DMS79 treated with DMSO at 0.1 percent for 48 hours (cell line): Measurements from ENCODE around the gene RBMS3.
"Not testable (repeated sequence)": the region's sequence is repeated elsewhere in the genome, so short reads cannot be mapped to it uniquely, and the experiment has no call there.

Source experiments
- DNase-seq: peaks from one replicate; lab custom pipeline; 2025; lab: John Stamatoyannopoulos, UW

RBMS3 gene

GRCh38 chr3:29777869-29778268, 497.0 kb downstream of the RBMS3 start:
- DNase-seq, result no peak

GRCh38 chr3:29789686-29790085, 508.8 kb downstream of the RBMS3 start:
- no peak for DNase-seq

GRCh38 chr3:29796808-29797207, 515.9 kb downstream of the RBMS3 start:
- DNase-seq, result no peak

GRCh38 chr3:29802057-29802456, 521.2 kb downstream of the RBMS3 start:
- no peak for DNase-seq

- DNase-seq, result no peak
Observed at GRCh38 chr3:29804044-29804443, 523.2 kb downstream of the RBMS3 start.

- DNase-seq, result no peak
Observed at GRCh38 chr3:29805757-29806156, 524.9 kb downstream of the RBMS3 start.

GRCh38 chr3:29808324-29808723, 527.5 kb downstream of the RBMS3 start:
- not testable (repeated sequence) for DNase-seq

GRCh38 chr3:29822071-29822470, 541.2 kb downstream of the RBMS3 start:
- DNase-seq, result no peak

GRCh38 chr3:29823233-29823632, 542.4 kb downstream of the RBMS3 start:
- no peak for DNase-seq

- no peak for DNase-seq
Observed at GRCh38 chr3:29826712-29827111, 545.8 kb downstream of the RBMS3 start.

GRCh38 chr3:29827756-29828155, 546.9 kb downstream of the RBMS3 start:
- DNase-seq, result no peak

- DNase-seq, result no peak
Observed at GRCh38 chr3:29829340-29829739, 548.5 kb downstream of the RBMS3 start.

GRCh38 chr3:29850641-29851040, 569.8 kb downstream of the RBMS3 start:
- no peak for DNase-seq

- DNase-seq, result no peak
Observed at GRCh38 chr3:29852767-29853166, 571.9 kb downstream of the RBMS3 start.

GRCh38 chr3:29853841-29854397, 573.0 kb downstream of the RBMS3 start:
- DNase-seq, result no peak

GRCh38 chr3:29854821-29855220, 574.0 kb downstream of the RBMS3 start:
- no peak for DNase-seq

- no peak for DNase-seq
Observed at GRCh38 chr3:29859726-29860270, 578.9 kb downstream of the RBMS3 start.

- DNase-seq, result no peak
Observed at GRCh38 chr3:29864809-29865208, 583.9 kb downstream of the RBMS3 start.

GRCh38 chr3:29868543-29869101, 587.8 kb downstream of the RBMS3 start:
- DNase-seq, result no peak

GRCh38 chr3:29870136-29870535, 589.3 kb downstream of the RBMS3 start:
- DNase-seq, result no peak

GRCh38 chr3:29871087-29871486, 590.2 kb downstream of the RBMS3 start:
- no peak for DNase-seq

- DNase-seq, result no peak
Observed at GRCh38 chr3:29880809-29881208, 599.9 kb downstream of the RBMS3 start.

- no peak for DNase-seq
Observed at GRCh38 chr3:29887451-29887850, 606.6 kb downstream of the RBMS3 start.

- DNase-seq, result no peak
Observed at GRCh38 chr3:29889215-29889614, 608.3 kb downstream of the RBMS3 start.
